ENCODE data around the gene MMP24OS.

GRCh38 chr20:35326740-35327073 is 48.8 kb upstream of the MMP24OS start:
- TF ChIP-seq CTCF (IDR thresholded peaks at IDR 0.05; ENCODE audit: insufficient read depth, low read length) = no peak
- TF ChIP-seq SPI1 (IDR thresholded peaks at IDR 0.05; ENCODE audit: borderline replicate concordance, low read depth) = no peak
- TF ChIP-seq REST (IDR thresholded peaks at IDR 0.05; ENCODE audit: insufficient replicate concordance, low read depth) = no peak
